ENCODE data around the gene TMEM245. TPM values are rescaled to one million over a fixed set of nuclear protein-coding genes. Genes with fewer than 3 reads are reported as not detected.
A peak's percentile ranks its signal among the peaks of the same experiment; 100 is the strongest.

TMEM245 gene
- polyA plus RNA-seq, 3 donors: 6.9 to 11.3 (median 9.7) TPM

- no peak overlapping the region for H3K27ac ChIP-seq (ENCODE audit: low read depth in 1 of 2, low read length in 2 of 2)
- H3K27me3 ChIP-seq (ENCODE audit: control insufficient read depth in 2 of 2, insufficient read depth in 2 of 2, low read length in 2 of 2): peaks cover 36 to 53% of the 10 kb centered on the region in 2 donors
- Mint-ChIP-seq H3K9me3 (peaks cover 0 to 17% (median 9%) of the 10 kb centered on the region in 7 donors), H3K27me3 (ENCODE audit: low read depth in 3 of 3) (peaks cover 46 to 68% (median 49%) of the 10 kb centered on the region in 3 donors), H3K4me3 (peak overlapping the region in 1 of 2 donors; percentile 63), H3K27ac (no peak overlapping the region), H3K4me1 (peaks cover 5% of the 10 kb centered on the region), H3K36me3 (no peaks in the 10 kb centered on the region)
- no peaks in the 10 kb centered on the region for H3K36me3 ChIP-seq (replicated peaks in 1 of 2; ENCODE audit: control insufficient read depth in 1 of 2, insufficient read depth in 2 of 2, low read length in 2 of 2)
- H3K4me1 ChIP-seq (ENCODE audit: control insufficient read depth in 1 of 2, insufficient read depth in 2 of 2, low read length in 2 of 2): no peaks in the 10 kb centered on the region
- no peak overlapping the region for H3K4me3 ChIP-seq (replicated peaks in 1 of 3; ENCODE audit: low read depth in 2 of 3, low read length in 3 of 3)
- H3K79me2 ChIP-seq (ENCODE audit: insufficient read depth, low read length): no peaks in the 10 kb centered on the region
- peaks cover 6% of the 10 kb centered on the region in 2 donors for H3K9me3 ChIP-seq (replicated peaks in 1 of 2; ENCODE audit: control insufficient read depth in 1 of 2, insufficient read depth in 1 of 2, low read length in 2 of 2)
- no peak for TF ChIP-seq CTCF (IDR thresholded peaks at IDR 0.05)
- intact Hi-C loops (cut with micrococcal nuclease): no loop called here
- no peak overlapping the region for H3K4me2 ChIP-seq (replicated peaks; ENCODE audit: extremely low read depth, low read length, poor library complexity, severe bottlenecking)
- no peak overlapping the region for H3K9ac ChIP-seq (ENCODE audit: insufficient read depth, low read length, poor library complexity, severe bottlenecking)
- WGBS (ENCODE audit: insufficient coverage): 87% methylated on average over 9 of the region's 16 CpGs
- DNase-seq: no peak
- no peak overlapping the region for H2AFZ ChIP-seq (ENCODE audit: insufficient read depth, low read depth, low read length, poor library complexity, severe bottlenecking)
- H4K20me1 ChIP-seq (ENCODE audit: insufficient read depth, low read length): no peaks in the 10 kb centered on the region
Observed at GRCh38 chr9:109166171-109166770, 46.5 kb upstream of the TMEM245 start.

- H3K27me3 Mint-ChIP-seq (ENCODE audit: low read depth in 3 of 3): peaks cover 49 to 74% (median 53%) of the 10 kb centered on the region in 3 donors
- intact Hi-C loops (cut with micrococcal nuclease): no loop called here
- Histone ChIP-seq H3K9me3 (replicated peaks in 1 of 2; ENCODE audit: control insufficient read depth in 1 of 2, insufficient read depth in 1 of 2, low read length in 2 of 2) (peaks cover 6% of the 10 kb centered on the region in 2 donors), H3K4me2 (replicated peaks; ENCODE audit: extremely low read depth, low read length, poor library complexity, severe bottlenecking) (no peak overlapping the region), H4K20me1 (ENCODE audit: insufficient read depth, low read length) (no peaks in the 10 kb centered on the region), H3K79me2 (ENCODE audit: insufficient read depth, low read length) (no peaks in the 10 kb centered on the region), H3K9ac (ENCODE audit: insufficient read depth, low read length, poor library complexity, severe bottlenecking) (no peak overlapping the region), H3K4me3 (replicated peaks in 1 of 3; ENCODE audit: low read depth in 2 of 3, low read length in 3 of 3) (no peak overlapping the region), H3K27ac (ENCODE audit: low read depth in 1 of 2, low read length in 2 of 2) (no peak overlapping the region), H3K4me1 (ENCODE audit: control insufficient read depth in 1 of 2, insufficient read depth in 2 of 2, low read length in 2 of 2) (no peaks in the 10 kb centered on the region), H2AFZ (ENCODE audit: insufficient read depth, low read depth, low read length, poor library complexity, severe bottlenecking) (no peak overlapping the region), H3K36me3 (replicated peaks in 1 of 2; ENCODE audit: control insufficient read depth in 1 of 2, insufficient read depth in 2 of 2, low read length in 2 of 2) (no peaks in the 10 kb centered on the region), H3K27me3 (ENCODE audit: control insufficient read depth in 2 of 2, insufficient read depth in 2 of 2, low read length in 2 of 2) (peaks cover 34 to 44% of the 10 kb centered on the region in 2 donors)
- TF ChIP-seq CTCF (IDR thresholded peaks at IDR 0.05): no peak
- H3K27ac Mint-ChIP-seq: peak overlapping the region in 1 of 7 donors; percentile 31
- peaks cover 0 to 17% (median 9%) of the 10 kb centered on the region in 7 donors for H3K9me3 Mint-ChIP-seq
- DNase-seq: no peak
- H3K4me3 Mint-ChIP-seq: peak overlapping the region in 1 of 2 donors; percentile 40
- peaks cover 5% of the 10 kb centered on the region for H3K4me1 Mint-ChIP-seq
- WGBS (ENCODE audit: insufficient coverage): 80% methylated on average over 1 of the region's 5 CpGs
- H3K36me3 Mint-ChIP-seq: no peaks in the 10 kb centered on the region
Observed at GRCh38 chr9:109164042-109164441, 44.3 kb upstream of the TMEM245 start.

Measured in CD14-positive monocyte (primary cell).